HepG2 (cell line): Measurements from ENCODE around the gene PRKCG. TPM values are rescaled to one million over a fixed set of nuclear protein-coding genes. Genes with fewer than 3 reads are reported as not detected.

ENCODE experiments used
- ARID2 ChIP-seq: sonication (generic); formaldehyde crosslinking; IDR thresholded peaks from 2 replicates; pipeline ENCODE4 v1.8.1; 2022; ENCODE audit warnings: mild to moderate bottlenecking, missing genetic modification reagents, borderline replicate concordance
- ARNT2 ChIP-seq: sonication (generic); formaldehyde crosslinking; IDR thresholded peaks from 2 replicates; pipeline ENCODE4 v1.8.0; 2022; ENCODE audit warnings: mild to moderate bottlenecking, low read depth, missing genetic modification reagents, moderate library complexity
- FOSL1 ChIP-seq: sonication (generic); formaldehyde crosslinking; IDR thresholded peaks from 2 replicates; pipeline ENCODE4 v1.9.0; 2021; ENCODE audit warnings: missing genetic modification reagents, borderline replicate concordance
- JUNB ChIP-seq: sonication (generic); formaldehyde crosslinking; IDR thresholded peaks from 2 replicates; pipeline ENCODE4 v1.8.0; 2022; ENCODE audit warnings: missing genetic modification reagents, mild to moderate bottlenecking, borderline replicate concordance
- LBX2 ChIP-seq: sonication (generic); formaldehyde crosslinking; IDR thresholded peaks from 2 replicates; pipeline ENCODE4 v1.5.0; 2020; ENCODE audit warnings: missing genetic modification reagents, mild to moderate bottlenecking, borderline replicate concordance
- MZF1 ChIP-seq: sonication (generic); formaldehyde crosslinking; IDR thresholded peaks from 2 replicates; pipeline ENCODE4 v1.8.1; 2023; ENCODE audit warnings: mild to moderate bottlenecking, missing genetic modification reagents, borderline replicate concordance
- NR2F1 ChIP-seq, 2 experiments: fragments of 450-650 bp in 1 of 2; formaldehyde crosslinking in 1 of 2; IDR thresholded peaks; 2 replicates each; pipeline versions ENCODE4 v1.5.0 to v1.6.1; 2016 to 2020; ENCODE audit warnings: mild to moderate bottlenecking in 1 of 2, missing compliant biosample characterization in 1 of 2, missing genetic modification reagents in 1 of 2, moderate library complexity in 1 of 2
- PBX3 ChIP-seq: sonication (generic); formaldehyde crosslinking; IDR thresholded peaks from 2 replicates; pipeline ENCODE4 v1.8.1; 2023; ENCODE audit warnings: missing genetic modification reagents, inconsistent platforms, borderline replicate concordance
- PHB2 ChIP-seq: fragments of 450-650 bp; IDR thresholded peaks from 2 replicates; pipeline ENCODE4 v1.6.1; 2018; ENCODE audit not compliant: partially characterized antibody
- POLR2G ChIP-seq: fragments of 200-400 bp; formaldehyde crosslinking; IDR thresholded peaks from 2 replicates; pipeline ENCODE4 v1.6.1; 2018; ENCODE audit warnings: mild to moderate bottlenecking, low read depth, low read length, moderate library complexity
- REPIN1 ChIP-seq: sonication (generic); formaldehyde crosslinking; IDR thresholded peaks from 2 replicates; pipeline ENCODE4 v1.8.0; 2022; ENCODE audit warnings: missing genetic modification reagents, low read depth, mild to moderate bottlenecking, borderline replicate concordance
- SUZ12 ChIP-seq: fragments of 150-350 bp; IDR thresholded peaks from 2 replicates; pipeline ENCODE4 v1.6.1; 2014; ENCODE audit warnings: low read depth, low read length
- SYNCRIP ChIP-seq: fragments of 200-400 bp; formaldehyde crosslinking; IDR thresholded peaks from 2 replicates; pipeline ENCODE4 v1.6.1; 2018; ENCODE audit warnings: mild to moderate bottlenecking, low read depth, low read length; ENCODE audit not compliant: insufficient read depth
- TBX3 ChIP-seq: fragments of 450-650 bp; IDR thresholded peaks from 2 replicates; pipeline ENCODE4 v1.6.1; 2017; ENCODE audit warnings: antibody characterized with exemption, mild to moderate bottlenecking, inconsistent platforms, borderline replicate concordance
- TOPORS ChIP-seq: sonication (generic); formaldehyde crosslinking; IDR thresholded peaks from 2 replicates; pipeline ENCODE4 v1.8.0; 2023; ENCODE audit warnings: mild to moderate bottlenecking, missing genetic modification reagents
- ZBTB38 ChIP-seq: sonication (generic); formaldehyde crosslinking; IDR thresholded peaks from 2 replicates; pipeline ENCODE4 v1.5.1; 2020; ENCODE audit warnings: mild to moderate bottlenecking, missing genetic modification reagents
- ZNF543 ChIP-seq: sonication (generic); formaldehyde crosslinking; IDR thresholded peaks from 2 replicates; pipeline ENCODE4 v1.4.0; 2020; ENCODE audit warnings: mild to moderate bottlenecking, missing genetic modification reagents
- ZNF713 ChIP-seq: sonication (generic); formaldehyde crosslinking; IDR thresholded peaks from 2 replicates; pipeline ENCODE4 v1.4.0; 2020; ENCODE audit warnings: mild to moderate bottlenecking, missing genetic modification reagents
- ZNF746 ChIP-seq: sonication (generic); formaldehyde crosslinking; IDR thresholded peaks from 2 replicates; pipeline ENCODE4 v1.8.0; 2022; ENCODE audit warnings: mild to moderate bottlenecking, missing genetic modification reagents
- polyA plus RNA-seq, 8 experiments: library from polyadenylated mRNA; depleted of rRNA in 3 of 8; stranded (reverse) in 7 of 8; unstranded in 1 of 8; fragments of >200 nt; fragmentation: Illumina TruSeq in 4 of 8; extraction: Trizol in 4 of 8; gene quantifications; 2 replicates each; pipeline versions ENCODE4 v1.2.1 to v1.2.3, GENCODE V29; 2011 to 2016; ENCODE audit warnings: low read depth in 4 of 8, missing spikeins in 1 of 8, mixed read lengths in 1 of 8; ENCODE audit not compliant: insufficient read depth in 1 of 8
- total RNA-seq, 5 experiments: library from RNA; depleted of rRNA; stranded (reverse); fragments of >200 nt; fragmentation: Illumina TruSeq; extraction: Trizol; gene quantifications; 2 replicates each; pipeline ENCODE4 v1.2.3, GENCODE V29; 2016; ENCODE audit warnings: low read depth in 1 of 5
- TF ChIP-seq, protein P1 (sequence below): sonication (generic); formaldehyde crosslinking; IDR thresholded peaks from 2 replicates; pipeline ENCODE4 v1.4.0; 2020; ENCODE audit warnings: missing genetic modification reagents

Gene PRKCG
- total and polyA plus RNA-seq, 2 of the 13 experiments (the other 11 are each of a cell fraction or from before 2014, with no cell fraction given) = 0.02 to 0.03 TPM

GRCh38 chr19:53868892-53869804 lies 12.8 kb upstream of the PRKCG start (continued):
- TF ChIP-seq PBX3 (CRISPR knock-in tag) (no peak), LBX2 (CRISPR knock-in tag) (peak; percentile 57; the same call in 1 of the 2 replicates), ZNF746 (CRISPR knock-in tag) (peak; percentile 82; the same call in 1 of the 2 replicates), SYNCRIP (no peak), ZBTB38 (CRISPR knock-in tag) (peak; percentile 39; the same call in 1 of the 2 replicates), POLR2G (no peak; the same call in 1 of the 2 replicates), ZNF543 (peak; percentile 43; the same call in 1 of the 2 replicates), ZNF713 (CRISPR knock-in tag) (no peak), JUNB (CRISPR knock-in tag) (no peak), TOPORS (CRISPR knock-in tag) (no peak), SUZ12 (no peak), NR2F1 (CRISPR knock-in tag; IDR thresholded peaks at IDR 0.05) (peak in 1 of 2 experiments; percentile 69; a peak in 2 of 4 replicates), PHB2 (no peak), ARNT2 (CRISPR knock-in tag) (no peak), REPIN1 (no peak; the same call in 1 of the 2 replicates), FOSL1 (no peak), TBX3 (no peak), MZF1 (CRISPR knock-in tag) (no peak), ARID2 (0 out of 2 replicates have a peak, but pooled peaks have one; percentile 75)
- TF ChIP-seq, protein P1, sequence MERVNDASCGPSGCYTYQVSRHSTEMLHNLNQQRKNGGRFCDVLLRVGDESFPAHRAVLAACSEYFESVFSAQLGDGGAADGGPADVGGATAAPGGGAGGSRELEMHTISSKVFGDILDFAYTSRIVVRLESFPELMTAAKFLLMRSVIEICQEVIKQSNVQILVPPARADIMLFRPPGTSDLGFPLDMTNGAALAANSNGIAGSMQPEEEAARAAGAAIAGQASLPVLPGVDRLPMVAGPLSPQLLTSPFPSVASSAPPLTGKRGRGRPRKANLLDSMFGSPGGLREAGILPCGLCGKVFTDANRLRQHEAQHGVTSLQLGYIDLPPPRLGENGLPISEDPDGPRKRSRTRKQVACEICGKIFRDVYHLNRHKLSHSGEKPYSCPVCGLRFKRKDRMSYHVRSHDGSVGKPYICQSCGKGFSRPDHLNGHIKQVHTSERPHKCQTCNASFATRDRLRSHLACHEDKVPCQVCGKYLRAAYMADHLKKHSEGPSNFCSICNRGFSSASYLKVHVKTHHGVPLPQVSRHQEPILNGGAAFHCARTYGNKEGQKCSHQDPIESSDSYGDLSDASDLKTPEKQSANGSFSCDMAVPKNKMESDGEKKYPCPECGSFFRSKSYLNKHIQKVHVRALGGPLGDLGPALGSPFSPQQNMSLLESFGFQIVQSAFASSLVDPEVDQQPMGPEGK (CRISPR knock-in tag) = peak; percentile 83
